GM12878 (cell line): ENCODE results near the gene USP17L25. TPM values are rescaled to one million over a fixed set of nuclear protein-coding genes. Genes with fewer than 3 reads are reported as not detected.
"Not testable (repeated sequence)": the region's sequence is repeated elsewhere in the genome, so short reads cannot be mapped to it uniquely, and the experiment has no call there.

Experiments used
- ATAC-seq: fragments of 200-7000 bp; cut with Tn5 transposase; 3 replicates; pipeline ENCODE4 v1.9.1; 2020; ENCODE audit warnings: mild to moderate bottlenecking, moderate library complexity
- BruUV-seq: library from RNA; stranded (reverse); fragments of 400-500 nt; replicated peaks from 2 replicates; lab custom pipeline; 2021; lab: Mats Ljungman, UMichigan
- CTCF ChIA-PET: fragments of 300-600 bp; sonication (Branson Sonifier 250); formaldehyde crosslinking; extraction: SDS; loops from one replicate; lab custom pipeline; 2021; ENCODE audit warnings: inconsistent platforms; lab: Yijun Ruan, JAX
- POLR2A ChIA-PET: fragments of 350-600 bp; formaldehyde crosslinking; extraction: SDS; loops from one replicate; lab custom pipeline; 2021; ENCODE audit warnings: inconsistent platforms; lab: Charles Lee
- RAD21 ChIA-PET: fragments of 300-600 bp; sonication (Branson Sonifier 250); formaldehyde crosslinking; loops from one replicate; lab custom pipeline; 2023; ENCODE audit warnings: antibody characterized with exemption; ENCODE audit not compliant: unreplicated experiment; lab: Charles Lee
- SMC1A ChIA-PET: fragments of 300-600 bp; sonication (Branson Sonifier 250); formaldehyde crosslinking; loops from one replicate; lab custom pipeline; 2023; ENCODE audit not compliant: unreplicated experiment, uncharacterized antibody; lab: Charles Lee
- DNase-seq: peaks from one replicate; pipeline ENCODE4 v3.0.0-alpha.2; 2011; ENCODE audit warnings: low read depth, low spot score
- FAIRE-seq: peaks from 3 replicates; lab custom pipeline; 2011; peaks lifted over from hg19 to GRCh38; lab: Jason Lieb, UNC
- H2AFZ ChIP-seq: 2 replicates; pipeline ENCODE4 v1.6.0; 2011; ENCODE audit warnings: low read depth, low read length, control low read depth; ENCODE audit not compliant: control insufficient read depth
- H3K27ac ChIP-seq: 2 replicates; pipeline ENCODE4 v1.5.1; 2011; ENCODE audit warnings: control low read depth; ENCODE audit not compliant: control insufficient read depth, insufficient read depth
- H3K27me3 ChIP-seq, 2 experiments: replicated peaks in 1 of 2; 2 replicates each; pipeline versions ENCODE4 v1.6.0 to v1.6.1; 2011; ENCODE audit warnings: low read length in 1 of 2; ENCODE audit not compliant: control insufficient read depth in 2 of 2, insufficient read depth in 2 of 2
- H3K36me3 ChIP-seq, 2 experiments: 2 replicates each; pipeline ENCODE4 v1.5.1; 2011; ENCODE audit warnings: low read length in 1 of 2; ENCODE audit not compliant: control insufficient read depth in 2 of 2, insufficient read depth in 2 of 2
- H3K4me1 ChIP-seq: 2 replicates; pipeline ENCODE4 v1.6.1; 2011; ENCODE audit warnings: mild to moderate bottlenecking, low read length, moderate library complexity, mixed read lengths; ENCODE audit not compliant: control insufficient read depth, insufficient read depth
- H3K4me2 ChIP-seq: 2 replicates; pipeline ENCODE4 v1.6.0; 2011; ENCODE audit warnings: control low read depth; ENCODE audit not compliant: control insufficient read depth, insufficient read depth
- H3K4me3 ChIP-seq: fragments of 200-600 bp; sonication (generic); 2 replicates; pipeline ENCODE4 v1.5.1; 2016
- H3K79me2 ChIP-seq: 2 replicates; pipeline ENCODE4 v1.6.0; 2011; ENCODE audit warnings: low read length; ENCODE audit not compliant: control insufficient read depth, insufficient read depth
- H3K9ac ChIP-seq: 2 replicates; pipeline ENCODE4 v1.8.0; 2011; ENCODE audit warnings: low read length, control low read depth, mixed read lengths; ENCODE audit not compliant: control insufficient read depth, insufficient read depth
- H3K9me3 ChIP-seq: replicated peaks from 3 replicates; pipeline ENCODE4 v1.5.1; 2011; ENCODE audit warnings: mild to moderate bottlenecking, low read length; ENCODE audit not compliant: control insufficient read depth, insufficient read depth
- H4K20me1 ChIP-seq: 2 replicates; pipeline ENCODE4 v1.6.0; 2011; ENCODE audit not compliant: control insufficient read depth, insufficient read depth
- WGBS: methylation state at CpG from one replicate; pipeline ENCODE4 v1.1.6; 2016; ENCODE audit warnings: low lambda C conversion rate; ENCODE audit not compliant: insufficient replicate concordance, insufficient coverage; ENCODE audit errors: missing lambda C conversion rate; 5-methylcytosine and 5-hydroxymethylcytosine counted together
- in situ Hi-C: fragments of 300-500 bp; cut with MboI; formaldehyde crosslinking; loops from 9 replicates; pipeline ENCODE4 v1.14.3; 2018; ENCODE audit warnings: mixed read lengths
- intact Hi-C: fragments of 100-400 bp; cut with micrococcal nuclease; formaldehyde crosslinking; loops from one replicate; pipeline ENCODE4 v1.14.2; 2022; ENCODE audit not compliant: unreplicated experiment
- polyA plus RNA-seq, 11 experiments: library from polyadenylated mRNA; depleted of rRNA in 4 of 11; unstranded in 6 of 11; stranded (reverse) in 5 of 11; fragments of >200 nt; fragmentation: Nextera tagmentation in 4 of 11; fragmentation: Illumina TruSeq in 1 of 11; extraction: Ambion mirVana in 4 of 11; extraction: Trizol in 1 of 11; gene quantifications; 1 replicate in 1 of 11; 2 replicates in 10 of 11; pipeline versions ENCODE4 v1.2.1 to v1.2.3, GENCODE V29; 2011 to 2016; ENCODE audit warnings: inconsistent platforms in 2 of 11, missing spikeins in 2 of 11, low read depth in 1 of 11
- total RNA-seq, 4 experiments: library from RNA; depleted of rRNA in 3 of 4; stranded (reverse); fragments of >200 nt in 3 of 4; fragmentation: Illumina TruSeq in 1 of 4; extraction: Trizol in 1 of 4; gene quantifications; 2 replicates each; pipeline versions ENCODE4 v1.2.1 to v1.2.3, GENCODE V29; 2013 to 2021

The USP17L25 gene
- total and polyA plus RNA-seq, 10 of the 15 experiments (the other 5 are each of a cell fraction or from before 2014, with no cell fraction given), result not detected

GRCh38 chr4:9334358-9334757 is 4.6 kb downstream of the USP17L25 start, which contains the start of gene USP17L26:
Gene USP17L26 (plus strand): TSS chr4:9334658. CDS start chr4:9334658, 0 bp downstream.
- H3K4me1 ChIP-seq, H3K36me3 ChIP-seq, BruUV-seq, H4K20me1 ChIP-seq, ATAC-seq, H3K9ac ChIP-seq, CTCF ChIA-PET, FAIRE-seq, H3K4me3 ChIP-seq, H3K79me2 ChIP-seq, in situ Hi-C loops, SMC1A ChIA-PET, H3K27me3 ChIP-seq, intact Hi-C loops, H2AFZ ChIP-seq, POLR2A ChIA-PET, H3K9me3 ChIP-seq, RAD21 ChIA-PET, H3K27ac ChIP-seq, DNase-seq, H3K4me2 ChIP-seq: not testable (repeated sequence)
- WGBS, result no CpG with 5 or more reads among the region's 15 CpGs

- H2AFZ ChIP-seq, H3K27ac ChIP-seq, H3K4me2 ChIP-seq, H3K9me3 ChIP-seq, H3K4me3 ChIP-seq, POLR2A ChIA-PET, H3K27me3 ChIP-seq, H3K9ac ChIP-seq, H3K79me2 ChIP-seq, in situ Hi-C loops, CTCF ChIA-PET, H4K20me1 ChIP-seq, BruUV-seq, intact Hi-C loops, H3K4me1 ChIP-seq, SMC1A ChIA-PET, RAD21 ChIA-PET, ATAC-seq, H3K36me3 ChIP-seq, FAIRE-seq, DNase-seq: not testable (repeated sequence)
- WGBS, result no CpG with 5 or more reads among the region's 15 CpGs
Measured at GRCh38 chr4:9339103-9339502, 9.4 kb downstream of the USP17L25 start, which contains the start of gene USP17L5. Gene USP17L5 (plus strand): TSS chr4:9339403. CDS start chr4:9339403, 0 bp downstream.

DNA sequence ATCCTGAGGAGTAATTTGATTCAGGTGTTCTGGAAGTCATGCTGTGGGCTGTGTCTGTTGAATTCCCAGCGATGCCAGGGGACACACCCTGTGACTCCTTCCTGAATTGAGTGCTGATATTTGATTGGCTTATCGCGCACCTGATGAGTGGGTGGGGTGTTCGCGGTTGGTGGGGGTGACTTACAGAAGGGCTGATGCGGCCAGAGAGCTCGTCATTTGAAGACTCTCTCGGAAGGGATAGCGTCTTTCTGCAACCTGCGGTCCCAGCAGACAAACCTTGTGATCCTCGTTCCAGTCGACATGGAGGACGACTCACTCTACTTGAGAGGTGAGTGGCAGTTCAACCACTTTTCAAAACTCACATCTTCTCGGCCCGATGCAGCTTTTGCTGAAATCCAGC is 14.1 kb downstream of the USP17L25 start, which contains the start of gene USP17L27:
Gene USP17L27 (plus strand): TSS at position 301 of the 400 bp plus-strand sequence. CDS start 0 bp downstream, at position 301.
- H3K27me3 ChIP-seq, BruUV-seq, FAIRE-seq, H4K20me1 ChIP-seq, H3K4me2 ChIP-seq, H3K9ac ChIP-seq, CTCF ChIA-PET, H3K79me2 ChIP-seq, H3K9me3 ChIP-seq, SMC1A ChIA-PET, intact Hi-C loops, H3K36me3 ChIP-seq, H3K27ac ChIP-seq, DNase-seq, ATAC-seq, H3K4me3 ChIP-seq, RAD21 ChIA-PET, H3K4me1 ChIP-seq, POLR2A ChIA-PET, in situ Hi-C loops, H2AFZ ChIP-seq: not testable (repeated sequence)
- WGBS, result no CpG with 5 or more reads among the region's 15 CpGs

GRCh38 chr4:9348593-9348992 is 18.9 kb downstream of the USP17L25 start, which contains the start of gene USP17L28:
Gene USP17L28 (plus strand): TSS chr4:9348893. CDS start chr4:9348893, 0 bp downstream.
- POLR2A ChIA-PET, SMC1A ChIA-PET, H3K36me3 ChIP-seq, BruUV-seq, CTCF ChIA-PET, in situ Hi-C loops, intact Hi-C loops, H3K27me3 ChIP-seq, H3K4me1 ChIP-seq, H2AFZ ChIP-seq, H4K20me1 ChIP-seq, DNase-seq, ATAC-seq, RAD21 ChIA-PET, H3K9ac ChIP-seq, H3K27ac ChIP-seq, H3K79me2 ChIP-seq, H3K4me3 ChIP-seq, H3K9me3 ChIP-seq, FAIRE-seq, H3K4me2 ChIP-seq: not testable (repeated sequence)
- WGBS, result no CpG with 5 or more reads among the region's 15 CpGs
